Measurements from ENCODE around the gene TSPOAP1. TPM values are rescaled to one million over a fixed set of nuclear protein-coding genes. Genes with fewer than 3 reads are reported as not detected.

The TSPOAP1 gene
- polyA plus RNA-seq, 6 donors from 2014 or later, result 0.03 to 0.58 (median 0.38) TPM; not detected in 2

DNA sequence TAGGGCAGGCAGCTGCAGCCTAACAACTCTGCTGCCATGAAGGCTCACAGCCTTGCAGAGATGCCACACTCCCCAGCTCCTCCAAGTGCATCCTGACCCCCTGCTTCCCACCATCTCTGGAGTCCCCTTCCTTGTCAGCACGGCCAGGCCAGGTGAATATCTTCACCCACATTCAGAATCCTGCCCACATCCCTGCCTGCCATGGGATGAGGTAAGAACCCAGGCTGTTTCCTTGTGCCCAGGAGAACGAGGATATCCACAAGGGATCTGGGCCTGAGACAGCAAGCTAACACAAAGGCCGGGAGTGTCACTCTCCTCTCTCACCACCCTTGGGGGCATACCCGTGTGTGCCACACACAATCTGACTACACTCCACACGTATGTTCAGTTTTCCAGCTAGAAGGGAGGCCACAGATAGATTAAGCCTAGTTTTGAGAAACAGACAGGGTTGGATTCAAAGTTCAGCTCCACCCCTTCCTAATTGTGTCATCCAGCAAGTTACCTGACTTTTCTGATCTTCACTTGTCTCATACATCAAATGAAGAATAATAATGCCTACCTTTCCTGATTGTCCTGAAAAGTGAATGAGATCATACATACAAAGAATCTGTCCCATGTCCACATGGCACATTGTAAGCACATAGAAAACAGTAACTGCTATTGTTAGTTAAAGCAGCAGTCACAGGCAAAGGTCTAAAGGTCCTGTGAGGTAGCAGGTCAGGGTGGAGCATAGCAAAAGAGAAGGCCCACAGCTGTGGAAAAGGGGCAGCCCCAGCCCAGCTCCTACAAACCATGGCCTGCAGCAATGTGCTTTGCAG is 40.8 kb upstream of the TSPOAP1 start:
- H3K4me3 Mint-ChIP-seq, result peak overlapping the region in 6 of 8 donors; percentile 16 to 69 (median 51)
- no peaks in the 10 kb centered on the region for H3K9me3 Mint-ChIP-seq
- H3K36me3 Mint-ChIP-seq, result no peaks in the 10 kb centered on the region

DNA sequence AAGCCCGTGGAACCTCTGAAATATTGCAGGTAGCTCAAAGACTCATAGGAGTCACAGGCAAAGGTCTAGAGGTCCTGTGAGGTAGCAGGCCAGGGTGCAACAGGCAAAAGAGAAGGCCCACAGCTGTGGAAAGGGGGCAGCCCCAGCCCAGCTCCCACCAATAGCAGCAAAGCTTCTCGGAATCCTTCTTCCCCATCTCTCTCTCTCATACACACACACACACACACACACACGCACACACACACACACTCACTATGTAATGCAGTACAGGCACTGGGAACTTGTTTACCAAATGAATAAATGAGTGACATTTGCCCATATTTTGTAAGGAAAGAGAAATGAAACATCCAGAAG is 40.2 kb upstream of the TSPOAP1 start:
- Mint-ChIP-seq H3K27me3 (no peaks in the 10 kb centered on the region), H3K9me3 (no peaks in the 10 kb centered on the region), H3K36me3 (peaks cover 0 to 2% of the 10 kb centered on the region in 2 donors), H3K4me1 (peaks cover 28 to 32% (median 32%) of the 10 kb centered on the region in 3 donors), H3K4me3 (peak overlapping the region in 5 of 8 donors; percentile 8 to 69 (median 28)), H3K27ac (peak overlapping the region; percentile 9 to 91 (median 70))
- ATAC-seq (ENCODE audit: low read depth in 2 of 2) (peak; percentile 79 to 81), DNase-seq (peak; percentile 55)

More for the DNA sequence above, 40.8 kb upstream of the TSPOAP1 start:
- Mint-ChIP-seq H3K4me1 (peaks cover 28 to 32% (median 32%) of the 10 kb centered on the region in 3 donors), H3K27me3 (no peaks in the 10 kb centered on the region), H3K27ac (peak overlapping the region; percentile 53 to 93 (median 90))
- peak; percentile 57 to 64 for ATAC-seq (ENCODE audit: low read depth in 2 of 2)
- DNase-seq, result peak; percentile 42

DNA sequence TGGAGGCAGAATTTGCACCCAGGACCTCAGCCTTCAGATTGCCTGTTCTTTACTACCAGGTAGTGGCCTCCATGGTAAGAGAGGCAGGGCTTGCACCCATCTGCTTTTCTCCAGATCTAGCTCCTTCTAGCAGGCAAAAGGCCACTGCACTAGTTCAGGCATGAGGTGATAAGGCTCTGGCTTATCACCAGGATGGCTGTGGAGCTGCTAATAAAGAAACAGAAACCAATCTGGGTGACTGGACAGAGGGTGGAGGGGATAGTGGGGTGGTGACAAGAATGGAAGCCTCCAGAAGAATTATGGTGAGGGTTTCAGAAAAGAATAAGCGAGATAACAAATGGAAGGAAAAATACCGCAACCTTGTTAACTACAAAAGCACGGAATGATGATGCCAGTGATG is 38.9 kb upstream of the TSPOAP1 start:
- Mint-ChIP-seq H3K27me3 (no peaks in the 10 kb centered on the region), H3K36me3 (peaks cover 0 to 11% of the 10 kb centered on the region in 2 donors), H3K4me3 (no peak overlapping the region), H3K4me1 (peaks cover 25 to 32% (median 32%) of the 10 kb centered on the region in 3 donors), H3K9me3 (no peaks in the 10 kb centered on the region), H3K27ac (peak overlapping the region in 1 of 6 donors; percentile 77)
- ATAC-seq (ENCODE audit: low read depth in 2 of 2), result no peak
- no peak for DNase-seq

- Mint-ChIP-seq H3K27ac (no peak overlapping the region), H3K36me3 (peaks cover 0 to 11% of the 10 kb centered on the region in 2 donors), H3K4me1 (peaks cover 20 to 25% (median 21%) of the 10 kb centered on the region in 3 donors), H3K4me3 (no peak overlapping the region), H3K27me3 (no peaks in the 10 kb centered on the region), H3K9me3 (no peaks in the 10 kb centered on the region)
- DNase-seq (no peak), ATAC-seq (ENCODE audit: low read depth in 2 of 2) (no peak)
Observed at GRCh38 chr17:58365980-58366595, 37.5 kb upstream of the TSPOAP1 start.

DNA sequence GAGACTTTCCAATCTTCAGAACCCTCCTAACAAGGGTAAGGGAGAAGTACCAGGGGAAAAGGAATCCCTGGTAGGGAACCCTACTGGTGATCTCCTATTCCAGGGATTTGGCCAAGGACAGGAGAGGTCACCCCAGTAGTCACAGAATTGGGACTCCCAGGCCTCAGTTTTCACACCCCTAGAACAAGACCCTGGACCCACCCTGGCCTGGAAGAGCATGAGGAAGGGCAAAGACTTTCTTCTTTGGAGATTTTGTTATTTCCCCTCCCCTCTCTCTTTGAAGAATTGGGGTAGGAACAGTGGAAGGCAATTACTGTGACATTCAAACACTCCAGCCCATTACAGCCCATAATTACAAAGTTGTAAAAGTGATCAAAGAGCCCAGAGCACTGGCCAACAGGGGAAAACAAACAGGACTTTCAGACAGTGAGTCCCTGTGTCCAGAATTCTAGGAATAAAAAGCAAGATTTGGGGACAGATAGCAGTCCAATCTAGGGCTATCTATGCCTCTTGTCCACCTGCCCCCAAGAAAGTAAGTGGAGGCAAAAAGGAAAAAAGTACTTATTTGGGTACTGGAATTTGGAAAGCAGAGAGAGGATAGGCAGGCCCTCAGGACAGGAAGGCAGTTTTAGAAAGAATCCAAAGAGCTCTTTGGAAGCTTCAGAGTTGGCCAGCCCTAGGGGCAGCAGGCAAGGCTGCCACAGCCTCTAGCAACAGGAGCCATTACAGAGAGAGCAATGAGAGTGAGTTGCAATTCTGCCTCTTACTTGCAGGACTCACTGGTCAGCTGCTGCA is 36.8 kb upstream of the TSPOAP1 start:
- H3K36me3 Mint-ChIP-seq, result peaks cover 0 to 11% of the 10 kb centered on the region in 2 donors
- H3K4me3 Mint-ChIP-seq, result peak overlapping the region in 1 of 8 donors; percentile 77
- ATAC-seq (ENCODE audit: low read depth in 2 of 2), result no peak
- H3K4me1 Mint-ChIP-seq, result peaks cover 14 to 18% (median 14%) of the 10 kb centered on the region in 3 donors
- no peaks in the 10 kb centered on the region for H3K27me3 Mint-ChIP-seq
- no peak for DNase-seq
- peak overlapping the region in 1 of 6 donors; percentile 79 for H3K27ac Mint-ChIP-seq
- no peaks in the 10 kb centered on the region for H3K9me3 Mint-ChIP-seq

DNA sequence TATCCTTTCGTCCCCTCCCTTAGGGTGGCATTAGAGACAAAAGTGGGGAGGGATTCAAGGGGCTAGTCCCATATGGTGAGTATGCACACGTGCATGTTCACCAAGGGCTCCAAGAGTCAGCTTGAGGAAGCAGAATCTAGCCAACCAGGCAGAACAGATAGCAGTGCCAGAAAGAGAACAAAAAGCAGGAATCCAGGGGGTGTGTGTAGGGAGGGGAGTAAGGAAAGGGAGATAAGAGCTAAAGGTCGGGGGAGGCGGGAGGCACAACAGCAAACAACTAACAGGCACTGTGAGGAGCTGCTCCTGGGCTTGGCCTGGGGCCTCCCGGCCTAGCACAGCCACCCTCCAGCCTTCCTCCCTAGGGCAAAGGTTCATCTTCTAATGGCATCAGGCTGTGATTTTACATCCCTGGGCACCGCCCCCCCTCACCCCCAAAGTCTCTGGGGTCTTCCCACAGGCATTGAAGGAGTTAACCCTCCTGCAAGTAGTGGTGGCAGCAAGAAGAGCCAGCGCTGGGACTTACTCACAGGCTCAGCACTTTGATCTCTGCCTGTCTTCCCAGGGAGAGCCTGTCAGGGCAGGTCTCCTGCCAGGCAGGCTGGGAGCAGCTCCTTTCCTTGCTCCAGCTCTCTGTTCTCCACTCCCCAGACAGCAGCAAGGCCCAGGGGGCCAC is 35.8 kb upstream of the TSPOAP1 start:
- peaks cover 0 to 11% of the 10 kb centered on the region in 2 donors for H3K36me3 Mint-ChIP-seq
- peak overlapping the region in 1 of 6 donors; percentile 47 for H3K27ac Mint-ChIP-seq
- no peaks in the 10 kb centered on the region for H3K27me3 Mint-ChIP-seq
- DNase-seq, result no peak
- no peak for ATAC-seq (ENCODE audit: low read depth in 2 of 2)
- H3K4me1 Mint-ChIP-seq, result peaks cover 8 to 10% (median 8%) of the 10 kb centered on the region in 3 donors
- H3K4me3 Mint-ChIP-seq, result no peak overlapping the region
- no peaks in the 10 kb centered on the region for H3K9me3 Mint-ChIP-seq

DNA sequence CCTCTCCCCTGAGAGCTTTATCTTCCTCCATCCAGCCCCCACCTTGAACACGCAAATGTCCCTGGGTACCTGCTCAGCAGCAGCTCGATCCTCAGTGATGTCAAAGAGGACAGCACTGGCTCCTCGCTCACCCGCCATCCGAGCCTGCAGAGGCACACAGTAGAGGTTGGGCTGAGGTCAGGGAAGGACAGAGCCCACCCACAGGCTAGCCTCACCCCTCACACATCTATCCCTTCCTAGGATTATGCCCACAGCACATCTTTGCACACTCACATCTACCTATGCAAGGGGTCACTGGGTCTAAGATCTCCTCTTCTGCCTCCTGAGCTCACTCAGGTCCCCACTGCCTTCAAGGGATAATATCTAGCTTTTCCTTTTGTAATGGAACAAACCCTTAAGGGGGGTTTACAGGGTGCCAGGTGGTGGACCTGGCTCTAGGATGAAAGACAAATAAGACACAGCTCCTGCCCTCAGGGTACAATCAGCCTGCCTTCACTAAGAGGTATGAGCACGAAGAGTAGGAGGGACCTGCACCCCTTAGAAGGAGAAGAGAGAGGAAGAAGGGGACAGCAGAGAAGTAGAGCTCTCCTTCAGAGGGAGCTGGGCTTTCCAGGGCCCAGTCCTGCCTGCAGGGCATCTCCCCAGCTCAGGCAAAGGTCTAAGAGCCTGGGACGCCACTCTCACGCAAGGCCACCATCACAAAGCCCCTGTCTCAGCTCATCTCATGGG is 35.0 kb upstream of the TSPOAP1 start:
- peaks cover under 1 to 2% (median under 1%) of the 10 kb centered on the region in 3 donors for H3K4me1 Mint-ChIP-seq
- DNase-seq (no peak), ATAC-seq (ENCODE audit: low read depth in 2 of 2) (no peak)
- H3K36me3 Mint-ChIP-seq, result peaks cover 0 to 11% of the 10 kb centered on the region in 2 donors
- no peaks in the 10 kb centered on the region for H3K27me3 Mint-ChIP-seq
- no peak overlapping the region for H3K4me3 Mint-ChIP-seq
- H3K27ac Mint-ChIP-seq, result peak overlapping the region in 2 of 6 donors; percentile 65 to 89
- no peaks in the 10 kb centered on the region for H3K9me3 Mint-ChIP-seq

- ATAC-seq (ENCODE audit: low read depth in 2 of 2) (no peak), DNase-seq (no peak)
- H3K27ac Mint-ChIP-seq, result no peak overlapping the region
- H3K9me3 Mint-ChIP-seq, result no peaks in the 10 kb centered on the region
- H3K4me3 Mint-ChIP-seq, result no peak overlapping the region
- peaks cover 0 to 11% of the 10 kb centered on the region in 2 donors for H3K36me3 Mint-ChIP-seq
- no peaks in the 10 kb centered on the region for H3K4me1 Mint-ChIP-seq
- no peaks in the 10 kb centered on the region for H3K27me3 Mint-ChIP-seq
Observed at GRCh38 chr17:58362368-58363014, 33.9 kb upstream of the TSPOAP1 start.

GRCh38 chr17:58360296-58361063 is 31.9 kb upstream of the TSPOAP1 start:
- no peak overlapping the region for H3K4me3 Mint-ChIP-seq

GRCh38 chr17:58358408-58359172 is 30.0 kb upstream of the TSPOAP1 start:
- Mint-ChIP-seq H3K36me3 (peaks cover 0 to 6% of the 10 kb centered on the region in 2 donors), H3K27ac (no peak overlapping the region), H3K4me3 (no peak overlapping the region), H3K9me3 (no peaks in the 10 kb centered on the region), H3K4me1 (peaks cover 5 to 8% (median 5%) of the 10 kb centered on the region in 3 donors), H3K27me3 (no peaks in the 10 kb centered on the region)
- ATAC-seq (ENCODE audit: low read depth in 2 of 2) (no peak), DNase-seq (no peak)

More at GRCh38 chr17:58360296-58361063, 31.9 kb upstream of the TSPOAP1 start:
- DNase-seq (no peak), ATAC-seq (ENCODE audit: low read depth in 2 of 2) (no peak)
- H3K9me3 Mint-ChIP-seq, result no peaks in the 10 kb centered on the region
- no peak overlapping the region for H3K27ac Mint-ChIP-seq
- peaks cover 0 to 5% (median 0%) of the 10 kb centered on the region in 3 donors for H3K4me1 Mint-ChIP-seq
- no peaks in the 10 kb centered on the region for H3K27me3 Mint-ChIP-seq
- peaks cover 0 to 11% of the 10 kb centered on the region in 2 donors for H3K36me3 Mint-ChIP-seq

All from naive B cell (primary cell).